GM21529 (cell line): ENCODE measurements around the gene PKNOX2.

Experiments used
- ATAC-seq: cut with Tn5 transposase; IDR thresholded peaks from one replicate; pipeline ENCODE4 v1.9.1; 2021; ENCODE audit not compliant: unreplicated experiment

The PKNOX2 gene

GRCh38 chr11:125280646-125281045 is 116.1 kb downstream of the PKNOX2 start:
- ATAC-seq = no peak

- ATAC-seq = no peak
These were observed 117.5 kb downstream of the PKNOX2 start for GRCh38 chr11:125281831-125282595.

GRCh38 chr11:125282596-125282914 is 118.0 kb downstream of the PKNOX2 start:
- ATAC-seq = no peak

GRCh38 chr11:125284245-125284850 is 119.8 kb downstream of the PKNOX2 start:
- no peak for ATAC-seq

GRCh38 chr11:125285844-125286243 is 121.3 kb downstream of the PKNOX2 start:
- no peak for ATAC-seq

GRCh38 chr11:125286486-125286885 is 121.9 kb downstream of the PKNOX2 start:
- no peak for ATAC-seq

GRCh38 chr11:125287491-125288210 is 123.1 kb downstream of the PKNOX2 start:
- no peak for ATAC-seq

- ATAC-seq = no peak
These were observed 125.0 kb downstream of the PKNOX2 start for GRCh38 chr11:125289419-125290098.

- no peak for ATAC-seq
These were observed 125.7 kb downstream of the PKNOX2 start for GRCh38 chr11:125290263-125290662.

- no peak for ATAC-seq
These were observed 127.5 kb downstream of the PKNOX2 start for GRCh38 chr11:125292100-125292499.

- ATAC-seq = no peak
These were observed 129.0 kb downstream of the PKNOX2 start for GRCh38 chr11:125293596-125293995.

GRCh38 chr11:125295931-125296330 is 131.4 kb downstream of the PKNOX2 start:
- ATAC-seq = no peak

- no peak for ATAC-seq
These were observed 132.9 kb downstream of the PKNOX2 start for GRCh38 chr11:125297346-125297915.

GRCh38 chr11:125299061-125299615 is 134.6 kb downstream of the PKNOX2 start:
- no peak for ATAC-seq

- no peak for ATAC-seq
These were observed 135.3 kb downstream of the PKNOX2 start for GRCh38 chr11:125299821-125300220.

GRCh38 chr11:125300791-125301218 is 136.3 kb downstream of the PKNOX2 start:
- ATAC-seq = no peak

- ATAC-seq = no peak
These were observed 136.8 kb downstream of the PKNOX2 start for GRCh38 chr11:125301346-125301745.

- no peak for ATAC-seq
These were observed 138.6 kb downstream of the PKNOX2 start for GRCh38 chr11:125303186-125303585.

GRCh38 chr11:125303694-125304093 is 139.1 kb downstream of the PKNOX2 start:
- no peak for ATAC-seq

GRCh38 chr11:125304136-125304535 is 139.6 kb downstream of the PKNOX2 start:
- no peak for ATAC-seq

- no peak for ATAC-seq
These were observed 140.3 kb downstream of the PKNOX2 start for GRCh38 chr11:125304876-125305275.
